Testis (tissue), 3 donors: ENCODE results near the gene KCNN2. TPM values are rescaled to one million over a fixed set of nuclear protein-coding genes. Genes with fewer than 3 reads are reported as not detected.

ENCODE experiments used
- DNase-seq: peaks from one replicate; pipeline ENCODE4 v3.0.0-alpha.2; 2019
- H3K27ac ChIP-seq, 2 donors: fragments of 200-600 bp; sonication (generic); one replicate each; pipeline ENCODE4 v1.5.1; 2019
- H3K27me3 ChIP-seq: fragments of 200-600 bp; sonication (generic); one replicate; pipeline ENCODE4 v1.5.1; 2019
- H3K36me3 ChIP-seq: fragments of 200-600 bp; sonication (generic); one replicate; pipeline ENCODE4 v1.5.1; 2017; ENCODE audit warnings: low read depth; ENCODE audit errors: missing control alignments
- H3K4me1 ChIP-seq: fragments of 200-600 bp; sonication (generic); one replicate; pipeline ENCODE4 v1.5.1; 2019
- H3K4me3 ChIP-seq, 2 donors: fragments of 200-600 bp; sonication (generic); one replicate each; pipeline ENCODE4 v1.5.1; 2017 to 2019
- H3K9me3 ChIP-seq: fragments of 200-600 bp; sonication (generic); one replicate; pipeline ENCODE4 v1.5.1; 2017
- POLR2A ChIP-seq: fragments of 450-650 bp; IDR thresholded peaks from one replicate; pipeline ENCODE4 v1.6.1; 2017; ENCODE audit warnings: antibody characterized with exemption, mild to moderate bottlenecking, moderate library complexity
- WGBS, 2 donors: methylation state at CpG; one replicate each; pipeline ENCODE4 v1.1.5; 2018; 5-methylcytosine and 5-hydroxymethylcytosine counted together
- intact Hi-C: fragments of 100-400 bp; cut with DNase I; formaldehyde crosslinking; loops from one replicate; pipeline ENCODE4 v1.15.1; 2023; ENCODE audit warnings: low total_unique reads
- polyA plus RNA-seq: library from polyadenylated mRNA; stranded (reverse); fragments of 350-450 nt; fragmentation: Illumina TruSeq; extraction: RNeasy Lipid Tissue Mini Kit (QIAGEN cat#74804); gene quantifications from one replicate; pipeline ENCODE4 v1.2.3, GENCODE V29; 2014; ENCODE audit warnings: low read depth, low replicate concordance; ENCODE audit not compliant: insufficient read depth
- total RNA-seq, 2 donors: library from RNA; depleted of rRNA; stranded (reverse); fragments of >200 nt; gene quantifications; one replicate each; pipeline ENCODE4 v1.2.3, GENCODE V29; 2016
- TF ChIP-seq, protein P1 (sequence below), 3 experiments: fragments of 450-650 bp in 2 of 3; fragments of 200-600 bp in 1 of 3; sonication (generic) in 1 of 3; IDR thresholded peaks; one replicate each; pipeline ENCODE4 v1.5.1; 2016 to 2019; ENCODE audit warnings: antibody characterized with exemption in 3 of 3, mild to moderate bottlenecking in 2 of 3, moderate library complexity in 1 of 3

Gene KCNN2
- total and polyA plus RNA-seq, 3 donors from 2014 or later, result 2.7 to 9.7 (median 7.3) TPM

DNA sequence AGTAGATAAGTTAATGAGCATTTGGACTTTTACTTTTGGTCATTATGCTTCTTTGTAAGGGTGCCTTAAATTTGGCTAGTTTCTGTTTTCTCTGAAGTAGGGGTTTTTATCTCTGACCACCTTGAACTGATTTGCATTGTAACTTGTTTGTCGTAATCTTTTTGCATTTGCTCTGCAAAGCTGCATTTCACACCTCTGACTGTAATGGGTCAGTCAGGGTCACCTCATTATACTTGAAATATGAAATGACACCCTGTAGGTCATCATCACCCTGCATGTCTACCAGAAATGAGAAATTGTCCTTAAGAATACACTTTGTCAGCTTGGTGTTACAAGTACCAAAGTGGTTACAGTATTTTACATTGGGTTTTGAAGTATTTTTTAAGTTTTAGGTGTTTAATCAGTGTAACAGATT, 74.0 kb downstream of the KCNN2 start:
- intact Hi-C loops, result no loop called here
- Histone ChIP-seq H3K9me3 (no peaks in the 10 kb centered on the region), H3K27me3 (no peaks in the 10 kb centered on the region), H3K4me3 (no peak overlapping the region), H3K4me1 (no peaks in the 10 kb centered on the region), H3K27ac (no peak overlapping the region), H3K36me3 (no peaks in the 10 kb centered on the region)
- TF ChIP-seq POLR2A, result no peak
- TF ChIP-seq, protein P1, sequence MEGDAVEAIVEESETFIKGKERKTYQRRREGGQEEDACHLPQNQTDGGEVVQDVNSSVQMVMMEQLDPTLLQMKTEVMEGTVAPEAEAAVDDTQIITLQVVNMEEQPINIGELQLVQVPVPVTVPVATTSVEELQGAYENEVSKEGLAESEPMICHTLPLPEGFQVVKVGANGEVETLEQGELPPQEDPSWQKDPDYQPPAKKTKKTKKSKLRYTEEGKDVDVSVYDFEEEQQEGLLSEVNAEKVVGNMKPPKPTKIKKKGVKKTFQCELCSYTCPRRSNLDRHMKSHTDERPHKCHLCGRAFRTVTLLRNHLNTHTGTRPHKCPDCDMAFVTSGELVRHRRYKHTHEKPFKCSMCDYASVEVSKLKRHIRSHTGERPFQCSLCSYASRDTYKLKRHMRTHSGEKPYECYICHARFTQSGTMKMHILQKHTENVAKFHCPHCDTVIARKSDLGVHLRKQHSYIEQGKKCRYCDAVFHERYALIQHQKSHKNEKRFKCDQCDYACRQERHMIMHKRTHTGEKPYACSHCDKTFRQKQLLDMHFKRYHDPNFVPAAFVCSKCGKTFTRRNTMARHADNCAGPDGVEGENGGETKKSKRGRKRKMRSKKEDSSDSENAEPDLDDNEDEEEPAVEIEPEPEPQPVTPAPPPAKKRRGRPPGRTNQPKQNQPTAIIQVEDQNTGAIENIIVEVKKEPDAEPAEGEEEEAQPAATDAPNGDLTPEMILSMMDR (IDR thresholded peaks at IDR 0.05), result no peak
- 53 to 61% methylated on average over 1 of the region's 1 CpG for WGBS, 2 donors
- DNase-seq, result no peak

DNA sequence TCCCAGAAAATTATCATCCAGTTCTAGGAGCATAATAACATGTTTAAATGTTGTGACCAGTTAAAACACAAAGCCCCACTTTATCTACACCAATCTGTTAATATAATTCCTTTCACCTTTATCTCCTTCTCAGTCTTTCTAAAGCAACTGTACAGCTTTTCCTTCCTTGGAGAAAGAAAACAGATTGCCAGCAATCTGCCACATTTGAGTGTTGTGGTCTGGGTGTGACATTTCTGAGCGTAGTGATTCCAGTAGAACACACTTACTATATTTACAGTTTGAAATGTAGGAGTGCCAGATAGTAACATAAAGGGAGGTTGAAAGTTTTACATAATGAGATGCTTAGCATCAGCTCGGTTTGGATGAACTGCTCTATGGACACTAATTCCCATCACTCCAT, 76.1 kb downstream of the KCNN2 start:
- WGBS, 2 donors, result 56 to 63% methylated on average over 2 of the region's 2 CpGs
- Histone ChIP-seq H3K27me3 (no peaks in the 10 kb centered on the region), H3K27ac (no peak overlapping the region), H3K9me3 (no peaks in the 10 kb centered on the region), H3K4me3 (no peak overlapping the region), H3K36me3 (no peaks in the 10 kb centered on the region), H3K4me1 (no peaks in the 10 kb centered on the region)
- DNase-seq, result no peak
- intact Hi-C loops, result no loop called here
- TF ChIP-seq, protein P1 (IDR thresholded peaks at IDR 0.05), result no peak
- no peak for TF ChIP-seq POLR2A

DNA sequence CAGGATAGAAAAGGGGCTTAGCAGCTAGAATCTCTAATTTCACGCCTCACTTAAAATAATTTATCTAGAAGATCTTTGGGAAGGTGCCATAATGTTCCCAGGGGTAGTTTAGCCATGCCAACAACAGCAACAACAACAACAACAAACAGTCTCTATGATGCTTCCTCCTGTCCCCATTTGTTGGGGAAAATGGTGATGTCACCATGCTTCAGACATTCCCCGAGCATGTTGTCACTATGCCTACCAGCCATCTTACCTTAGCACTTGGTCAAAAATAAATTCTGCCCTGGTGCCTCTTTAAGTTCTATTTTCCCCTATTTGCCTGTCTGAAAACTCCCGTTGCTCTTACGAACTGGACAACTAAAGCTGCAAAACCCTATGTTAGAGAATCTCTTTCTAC, 76.6 kb downstream of the KCNN2 start:
- 87 to 90% methylated on average over 4 of the region's 4 CpGs for WGBS, 2 donors
- DNase-seq, result no peak
- Histone ChIP-seq H3K36me3 (no peaks in the 10 kb centered on the region), H3K27ac (no peak overlapping the region), H3K27me3 (no peaks in the 10 kb centered on the region), H3K9me3 (no peaks in the 10 kb centered on the region), H3K4me3 (no peak overlapping the region), H3K4me1 (no peaks in the 10 kb centered on the region)
- TF ChIP-seq POLR2A, result no peak
- TF ChIP-seq, protein P1 (IDR thresholded peaks at IDR 0.05), result no peak
- intact Hi-C loops, result no loop called here

DNA sequence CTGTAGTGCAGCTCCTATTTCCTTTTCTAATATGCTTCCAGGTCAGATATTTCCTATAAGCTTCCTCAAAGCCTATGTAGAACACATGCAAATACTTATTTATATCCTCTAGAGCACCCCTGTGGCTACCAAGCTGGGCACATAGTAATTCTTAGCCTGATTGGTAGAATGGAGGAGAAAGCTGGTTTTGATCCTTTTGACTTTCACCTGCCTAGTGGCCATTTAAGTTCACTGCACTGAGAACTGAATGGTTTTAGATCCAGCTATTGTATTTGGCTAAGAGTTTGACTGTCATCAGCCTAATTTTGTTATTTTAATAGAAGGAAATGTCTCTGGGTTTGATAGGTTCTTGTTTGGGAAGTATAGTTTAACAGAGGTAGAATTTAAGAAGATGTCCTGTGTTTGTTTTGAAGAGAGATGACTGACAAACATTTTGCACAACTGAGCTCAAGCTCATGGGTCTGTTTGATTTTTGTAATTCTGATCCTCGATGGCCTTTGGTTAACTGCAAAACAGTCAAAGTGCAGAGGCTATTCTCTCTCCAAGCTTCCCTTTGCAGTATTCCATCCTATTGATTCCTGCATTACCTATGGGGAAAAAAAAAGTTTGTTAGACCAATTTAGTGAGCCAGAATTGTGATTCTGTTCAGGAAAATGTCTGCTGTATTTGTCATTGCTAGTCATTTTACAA, 85.4 kb downstream of the KCNN2 start:
- no peak overlapping the region for H3K4me3 ChIP-seq
- intact Hi-C loops, result no loop called here
- TF ChIP-seq POLR2A, result no peak
- TF ChIP-seq, protein P1 (IDR thresholded peaks at IDR 0.05), result peak in 1 of 3 experiments; percentile 38
- no peaks in the 10 kb centered on the region for H3K4me1 ChIP-seq
- no peak overlapping the region for H3K27ac ChIP-seq
- 86 to 88% methylated on average over 1 of the region's 1 CpG for WGBS, 2 donors
- no peaks in the 10 kb centered on the region for H3K36me3 ChIP-seq
- H3K27me3 ChIP-seq, result no peaks in the 10 kb centered on the region
- DNase-seq, result no peak
- no peaks in the 10 kb centered on the region for H3K9me3 ChIP-seq

DNA sequence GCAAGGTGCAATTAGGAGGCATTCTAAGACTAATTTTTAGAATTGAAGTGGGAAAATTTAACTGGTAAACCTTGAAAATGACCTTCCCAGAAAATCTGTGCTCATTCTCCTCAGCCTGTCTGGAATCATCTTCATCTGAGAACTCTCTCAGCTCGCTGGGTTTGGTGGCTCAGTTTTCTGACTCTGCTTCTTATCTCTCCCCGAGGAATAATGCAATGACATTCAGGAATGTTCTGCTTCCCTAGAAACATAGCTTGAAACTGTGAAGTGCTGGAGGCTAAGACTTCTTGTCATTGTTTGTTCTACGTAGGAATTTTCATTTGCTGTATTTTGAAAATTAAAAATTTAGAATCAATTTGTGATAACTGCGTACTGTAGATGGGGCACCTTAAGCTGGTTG, 86.6 kb downstream of the KCNN2 start:
- no peak for DNase-seq
- H3K9me3 ChIP-seq, result no peaks in the 10 kb centered on the region
- no peak overlapping the region for H3K4me3 ChIP-seq
- H3K36me3 ChIP-seq, result no peaks in the 10 kb centered on the region
- intact Hi-C loops, result no loop called here
- H3K4me1 ChIP-seq, result no peaks in the 10 kb centered on the region
- WGBS, 2 donors, result 69 to 70% methylated on average over 4 of the region's 4 CpGs
- no peak for TF ChIP-seq POLR2A
- TF ChIP-seq, protein P1 (IDR thresholded peaks at IDR 0.05), result no peak
- H3K27me3 ChIP-seq, result no peaks in the 10 kb centered on the region
- no peak overlapping the region for H3K27ac ChIP-seq
